Upper lobe of left lung (tissue), 6 donors: Measurements from ENCODE around the gene KSR2. TPM values are rescaled to one million over a fixed set of nuclear protein-coding genes. Genes with fewer than 3 reads are reported as not detected.

Source experiments
- ATAC-seq, 2 donors: fragments of 200-7000 bp; cut with Tn5 transposase; one replicate each; pipeline ENCODE4 v1.9.1; 2022; ENCODE audit warnings: mild to moderate bottlenecking in 2 of 2, moderate library complexity in 2 of 2; ENCODE audit not compliant: low FRiP score in 2 of 2
- DNase-seq, 2 donors: peaks; one replicate each; pipeline ENCODE4 v3.0.0-alpha.2; 2019 to 2020
- H3K27ac ChIP-seq, 4 donors: fragments of 200-600 bp; sonication (generic); one replicate each; pipeline ENCODE4 v1.5.1; 2016 to 2019
- H3K27me3 ChIP-seq, 4 donors: fragments of 200-600 bp; sonication (generic); one replicate each; pipeline ENCODE4 v1.5.1; 2017 to 2019
- H3K36me3 ChIP-seq, 4 donors: fragments of 200-600 bp; sonication (generic); one replicate each; pipeline ENCODE4 v1.5.1; 2016 to 2019
- H3K4me1 ChIP-seq, 4 donors: fragments of 200-600 bp; sonication (generic); one replicate each; pipeline ENCODE4 v1.5.1; 2018 to 2019
- H3K4me3 ChIP-seq, 4 donors: fragments of 200-600 bp; sonication (generic); one replicate each; pipeline ENCODE4 v1.5.1; 2017 to 2019; ENCODE audit warnings: mild to moderate bottlenecking in 2 of 4, moderate library complexity in 1 of 4
- H3K9me3 ChIP-seq, 4 donors: fragments of 200-600 bp; sonication (generic); one replicate each; pipeline ENCODE4 v1.5.1; 2018 to 2019
- EP300 ChIP-seq, 4 donors: sonication (generic); formaldehyde crosslinking; IDR thresholded peaks; one replicate each; pipeline ENCODE4 v1.5.1; 2017; ENCODE audit warnings: antibody characterized with exemption in 4 of 4, control low read depth in 2 of 4
- POLR2A ChIP-seq, 4 donors: fragments of 450-650 bp; IDR thresholded peaks; one replicate each; pipeline ENCODE4 v1.5.1; 2016 to 2017; ENCODE audit warnings: antibody characterized with exemption in 4 of 4, mild to moderate bottlenecking in 2 of 4
- POLR2AphosphoS5 ChIP-seq, 2 donors: sonication (generic); formaldehyde crosslinking; IDR thresholded peaks; one replicate each; pipeline ENCODE4 v1.5.1; 2017; ENCODE audit warnings: antibody characterized with exemption in 2 of 2
- WGBS, 2 donors: methylation state at CpG; one replicate each; pipeline ENCODE4 v1.1.5; 2017 to 2018; 5-methylcytosine and 5-hydroxymethylcytosine counted together
- total RNA-seq, 6 donors: library from RNA; depleted of rRNA in 4 of 6; stranded (reverse); fragments of >200 nt in 4 of 6; gene quantifications; one replicate each; pipeline versions ENCODE4 v1.1.0 to v1.2.1, GENCODE V29; 2016 to 2021
- TF ChIP-seq, protein P1 (sequence below), 6 experiments: fragments of 450-650 bp in 4 of 6; fragments of 200-600 bp in 2 of 6; sonication (generic) in 2 of 6; IDR thresholded peaks; one replicate each; pipeline ENCODE4 v1.5.1; 2016 to 2019; ENCODE audit warnings: antibody characterized with exemption in 6 of 6
- donor health status: DM: no; HTN: no; CAD: no; lungs with moderate emphysema.
- donor health status: DM: no; HTN: yes; CAD: no; lungs with severe emphysema.

The KSR2 gene
- total RNA-seq, 6 donors from 2014 or later: 0.30 to 3.2 (median 0.85) TPM

DNA sequence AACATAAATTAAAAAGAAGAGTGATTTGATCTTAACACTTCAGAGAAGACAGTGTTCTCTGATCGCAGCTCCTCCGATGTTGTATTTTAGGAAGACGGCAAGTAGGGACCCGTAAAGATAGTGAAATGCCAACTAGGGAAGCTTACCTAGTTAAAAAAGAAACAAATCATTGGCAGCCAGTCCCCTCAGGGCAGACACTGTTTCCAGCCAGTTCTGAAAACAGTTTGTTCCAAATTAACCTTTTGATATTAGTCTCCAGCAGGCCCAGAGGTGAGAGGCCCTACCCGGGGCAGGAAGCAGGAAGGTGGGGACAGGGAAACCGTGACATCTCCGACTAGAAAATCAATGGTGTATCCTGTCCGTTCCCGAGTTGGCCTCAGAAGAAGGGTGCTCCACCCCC lies 56.0 kb downstream of the KSR2 start:
- WGBS, 2 donors: 70 to 75% methylated on average over 9 of the region's 9 CpGs
- ATAC-seq (no peak), DNase-seq (no peak)
- peaks cover 0 to 5% (median 2%) of the 10 kb centered on the region in 4 donors for H3K9me3 ChIP-seq
- H3K27me3 ChIP-seq: no peaks in the 10 kb centered on the region
- H3K27ac ChIP-seq: no peak overlapping the region
- H3K4me3 ChIP-seq: no peak overlapping the region
- H3K36me3 ChIP-seq: no peaks in the 10 kb centered on the region
- no peaks in the 10 kb centered on the region for H3K4me1 ChIP-seq
- TF ChIP-seq POLR2A (IDR thresholded peaks at IDR 0.05) (no peak), POLR2AphosphoS5 (IDR thresholded peaks at IDR 0.05) (no peak), EP300 (IDR thresholded peaks at IDR 0.05) (no peak)
- TF ChIP-seq, protein P1, sequence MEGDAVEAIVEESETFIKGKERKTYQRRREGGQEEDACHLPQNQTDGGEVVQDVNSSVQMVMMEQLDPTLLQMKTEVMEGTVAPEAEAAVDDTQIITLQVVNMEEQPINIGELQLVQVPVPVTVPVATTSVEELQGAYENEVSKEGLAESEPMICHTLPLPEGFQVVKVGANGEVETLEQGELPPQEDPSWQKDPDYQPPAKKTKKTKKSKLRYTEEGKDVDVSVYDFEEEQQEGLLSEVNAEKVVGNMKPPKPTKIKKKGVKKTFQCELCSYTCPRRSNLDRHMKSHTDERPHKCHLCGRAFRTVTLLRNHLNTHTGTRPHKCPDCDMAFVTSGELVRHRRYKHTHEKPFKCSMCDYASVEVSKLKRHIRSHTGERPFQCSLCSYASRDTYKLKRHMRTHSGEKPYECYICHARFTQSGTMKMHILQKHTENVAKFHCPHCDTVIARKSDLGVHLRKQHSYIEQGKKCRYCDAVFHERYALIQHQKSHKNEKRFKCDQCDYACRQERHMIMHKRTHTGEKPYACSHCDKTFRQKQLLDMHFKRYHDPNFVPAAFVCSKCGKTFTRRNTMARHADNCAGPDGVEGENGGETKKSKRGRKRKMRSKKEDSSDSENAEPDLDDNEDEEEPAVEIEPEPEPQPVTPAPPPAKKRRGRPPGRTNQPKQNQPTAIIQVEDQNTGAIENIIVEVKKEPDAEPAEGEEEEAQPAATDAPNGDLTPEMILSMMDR (IDR thresholded peaks at IDR 0.05): no peak

GRCh38 chr12:117908411-117908810 lies 60.4 kb downstream of the KSR2 start:
- WGBS, 2 donors: 86 to 93% methylated on average over 5 of the region's 5 CpGs
- no peaks in the 10 kb centered on the region for H3K36me3 ChIP-seq
- no peak for ATAC-seq
- no peak for DNase-seq
- no peaks in the 10 kb centered on the region for H3K4me1 ChIP-seq
- H3K4me3 ChIP-seq: no peak overlapping the region
- H3K27ac ChIP-seq: no peak overlapping the region
- TF ChIP-seq POLR2A (IDR thresholded peaks at IDR 0.05): no peak
- peaks cover 0 to 5% (median 2%) of the 10 kb centered on the region in 4 donors for H3K9me3 ChIP-seq
- H3K27me3 ChIP-seq: no peaks in the 10 kb centered on the region

DNA sequence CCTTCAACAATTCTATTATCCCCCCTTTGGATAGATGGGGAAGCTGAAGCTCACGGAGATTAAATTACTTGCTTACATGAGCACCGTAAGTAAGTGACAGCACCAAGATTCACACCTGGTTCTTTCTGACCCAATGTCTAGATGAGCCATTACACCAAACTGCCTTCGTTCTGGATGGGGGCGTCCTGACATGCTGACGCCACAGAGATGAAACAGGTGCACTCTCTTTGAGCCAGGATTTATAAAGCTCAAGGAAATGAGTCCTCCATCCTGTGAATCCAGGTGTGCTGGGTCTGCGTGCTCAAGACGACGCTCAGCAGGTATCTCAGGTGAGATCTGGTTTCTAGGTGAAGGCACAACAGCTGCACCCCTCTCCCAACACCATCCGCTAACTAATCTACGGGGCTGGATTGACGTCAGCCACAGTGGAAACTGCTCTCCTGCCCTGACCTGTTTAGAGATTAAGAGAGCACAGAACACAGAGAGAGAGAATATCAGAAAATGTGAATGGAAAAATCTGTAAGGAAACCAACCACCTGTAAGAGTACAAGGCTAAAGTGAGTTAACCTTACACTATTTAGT lies 61.6 kb downstream of the KSR2 start:
- ATAC-seq: no peak
- no peak overlapping the region for H3K27ac ChIP-seq
- DNase-seq: no peak

GRCh38 chr12:117904051-117904450 lies 64.7 kb downstream of the KSR2 start:
- WGBS, 2 donors: 85 to 86% methylated on average over 6 of the region's 6 CpGs
- H3K36me3 ChIP-seq: no peaks in the 10 kb centered on the region
- no peak overlapping the region for H3K4me3 ChIP-seq
- H3K9me3 ChIP-seq: no peaks in the 10 kb centered on the region
- H3K27me3 ChIP-seq: no peaks in the 10 kb centered on the region
- TF ChIP-seq POLR2AphosphoS5 (IDR thresholded peaks at IDR 0.05): no peak
- TF ChIP-seq POLR2A (IDR thresholded peaks at IDR 0.05): no peak
- TF ChIP-seq, protein P1 (IDR thresholded peaks at IDR 0.05): no peak
- no peak for TF ChIP-seq EP300 (IDR thresholded peaks at IDR 0.05)
- H3K4me1 ChIP-seq: no peaks in the 10 kb centered on the region
- ATAC-seq: no peak
- no peak overlapping the region for H3K27ac ChIP-seq
- no peak for DNase-seq

More for the DNA sequence above, 61.6 kb downstream of the KSR2 start:
- 49 to 52% methylated on average over 10 to 11 of the region's 11 CpGs for WGBS, 2 donors
- Histone ChIP-seq H3K36me3 (no peaks in the 10 kb centered on the region), H3K4me1 (no peaks in the 10 kb centered on the region), H3K27me3 (no peaks in the 10 kb centered on the region), H3K4me3 (no peak overlapping the region), H3K9me3 (peaks cover 0 to 5% (median 2%) of the 10 kb centered on the region in 4 donors)
- no peak for TF ChIP-seq POLR2AphosphoS5 (IDR thresholded peaks at IDR 0.05)
- TF ChIP-seq, protein P1 (IDR thresholded peaks at IDR 0.05): no peak
- no peak for TF ChIP-seq POLR2A (IDR thresholded peaks at IDR 0.05)
- TF ChIP-seq EP300 (IDR thresholded peaks at IDR 0.05): no peak

- Histone ChIP-seq H3K36me3 (no peaks in the 10 kb centered on the region), H3K9me3 (no peaks in the 10 kb centered on the region), H3K27ac (no peak overlapping the region), H3K27me3 (no peaks in the 10 kb centered on the region), H3K4me1 (no peaks in the 10 kb centered on the region), H3K4me3 (no peak overlapping the region)
- no peak for TF ChIP-seq POLR2A (IDR thresholded peaks at IDR 0.05)
- TF ChIP-seq EP300 (IDR thresholded peaks at IDR 0.05): no peak
- TF ChIP-seq POLR2AphosphoS5 (IDR thresholded peaks at IDR 0.05): no peak
- TF ChIP-seq, protein P1 (IDR thresholded peaks at IDR 0.05): no peak
- ATAC-seq (no peak), DNase-seq (no peak)
- 70 to 79% methylated on average over 3 of the region's 3 CpGs for WGBS, 2 donors
These were observed 65.5 kb downstream of the KSR2 start for GRCh38 chr12:117903110-117903840.
